Fibroblast of lung (primary cell): ENCODE data around the gene TNP2. TPM values are rescaled to one million over a fixed set of nuclear protein-coding genes. Genes with fewer than 3 reads are reported as not detected.
"Not testable (repeated sequence)": the region's sequence is repeated elsewhere in the genome, so short reads cannot be mapped to it uniquely, and the experiment has no call there.

Source experiments
- DNase-seq, 2 donors: peaks; one replicate each; pipeline versions ENCODE4 v3.0.0 to v3.0.0-alpha.2; 2010; ENCODE audit warnings: low read depth in 2 of 2
- H2AFZ ChIP-seq: 2 replicates; pipeline ENCODE4 v1.5.1; 2012; ENCODE audit warnings: low read length, control low read depth, inconsistent platforms
- H3K27ac ChIP-seq: 2 replicates; pipeline ENCODE4 v1.5.1; 2011; ENCODE audit warnings: low read length, control low read depth; ENCODE audit not compliant: insufficient read depth
- H3K27me3 ChIP-seq: 2 replicates; pipeline ENCODE4 v1.5.1; 2011; ENCODE audit warnings: mild to moderate bottlenecking, low read length; ENCODE audit not compliant: control insufficient read depth, insufficient read depth
- H3K36me3 ChIP-seq: 2 replicates; pipeline ENCODE4 v1.5.1; 2011; ENCODE audit warnings: low read length; ENCODE audit not compliant: control insufficient read depth, insufficient read depth
- H3K4me1 ChIP-seq: 2 replicates; pipeline ENCODE4 v1.5.1; 2011; ENCODE audit warnings: low read length; ENCODE audit not compliant: control insufficient read depth, insufficient read depth; ENCODE audit errors: extremely low read depth
- H3K4me2 ChIP-seq: 2 replicates; pipeline ENCODE4 v1.5.1; 2011; ENCODE audit warnings: low read length, control low read depth; ENCODE audit not compliant: insufficient read depth; ENCODE audit errors: extremely low read depth
- H3K4me3 ChIP-seq, 4 experiments: fragments of 200-600 bp in 1 of 4; sonication (generic) in 1 of 4; replicated peaks in 1 of 4; 2 replicates each; pipeline ENCODE4 v1.5.1; 2011 to 2016; ENCODE audit warnings: low read length in 4 of 4, low read depth in 3 of 4, mild to moderate bottlenecking in 3 of 4, control low read depth in 2 of 4, inconsistent platforms in 1 of 4, mixed read lengths in 1 of 4; ENCODE audit not compliant: insufficient read depth in 1 of 4; ENCODE audit errors: control extremely low read depth in 1 of 4
- H3K79me2 ChIP-seq: 2 replicates; pipeline ENCODE4 v1.5.1; 2012; ENCODE audit warnings: mild to moderate bottlenecking, low read length, inconsistent platforms; ENCODE audit not compliant: control insufficient read depth, insufficient read depth
- H3K9ac ChIP-seq: 2 replicates; pipeline ENCODE4 v1.5.1; 2011; ENCODE audit warnings: mild to moderate bottlenecking, low read length, control low read depth; ENCODE audit not compliant: insufficient read depth
- H3K9me3 ChIP-seq: 2 replicates; pipeline ENCODE4 v1.5.1; 2012; ENCODE audit warnings: low read depth, low read length; ENCODE audit not compliant: control insufficient read depth, insufficient read depth
- H4K20me1 ChIP-seq: 2 replicates; pipeline ENCODE4 v1.5.1; 2011; ENCODE audit warnings: low read length; ENCODE audit not compliant: control insufficient read depth, insufficient read depth; ENCODE audit errors: extremely low read depth
- EZH2 ChIP-seq: IDR thresholded peaks from 2 replicates; pipeline ENCODE4 v1.5.1; 2012; ENCODE audit warnings: low read length, control low read depth, mild to moderate bottlenecking; ENCODE audit errors: missing control alignments
- polyA plus RNA-seq, 2 donors: library from polyadenylated mRNA; depleted of rRNA in 1 of 2; stranded (reverse) in 1 of 2; unstranded in 1 of 2; fragments of >200 nt; gene quantifications; 2 replicates each; pipeline ENCODE4 v1.2.1, GENCODE V29; 2011 to 2012; ENCODE audit warnings: missing spikeins in 1 of 2
- total RNA-seq: library from RNA; depleted of rRNA; stranded (reverse); fragments of >200 nt; gene quantifications from 2 replicates; pipeline ENCODE4 v1.2.1, GENCODE V29; 2014
- TF ChIP-seq, protein P1 (sequence below), 2 donors: IDR thresholded peaks in 1 of 2; conservative IDR thresholded peaks in 1 of 2; 1 replicate in 1 of 2; 2 replicates in 1 of 2; pipeline ENCODE4 v1.5.1; 2011 to 2012; ENCODE audit warnings: low read length in 2 of 2, control low read depth in 1 of 2, inconsistent platforms in 1 of 2, low read depth in 1 of 2, mild to moderate bottlenecking in 1 of 2

The TNP2 gene
- total and polyA plus RNA-seq, 2 donors (not counting 1 experiment from before 2014, with no cell fraction given): not detected

DNA sequence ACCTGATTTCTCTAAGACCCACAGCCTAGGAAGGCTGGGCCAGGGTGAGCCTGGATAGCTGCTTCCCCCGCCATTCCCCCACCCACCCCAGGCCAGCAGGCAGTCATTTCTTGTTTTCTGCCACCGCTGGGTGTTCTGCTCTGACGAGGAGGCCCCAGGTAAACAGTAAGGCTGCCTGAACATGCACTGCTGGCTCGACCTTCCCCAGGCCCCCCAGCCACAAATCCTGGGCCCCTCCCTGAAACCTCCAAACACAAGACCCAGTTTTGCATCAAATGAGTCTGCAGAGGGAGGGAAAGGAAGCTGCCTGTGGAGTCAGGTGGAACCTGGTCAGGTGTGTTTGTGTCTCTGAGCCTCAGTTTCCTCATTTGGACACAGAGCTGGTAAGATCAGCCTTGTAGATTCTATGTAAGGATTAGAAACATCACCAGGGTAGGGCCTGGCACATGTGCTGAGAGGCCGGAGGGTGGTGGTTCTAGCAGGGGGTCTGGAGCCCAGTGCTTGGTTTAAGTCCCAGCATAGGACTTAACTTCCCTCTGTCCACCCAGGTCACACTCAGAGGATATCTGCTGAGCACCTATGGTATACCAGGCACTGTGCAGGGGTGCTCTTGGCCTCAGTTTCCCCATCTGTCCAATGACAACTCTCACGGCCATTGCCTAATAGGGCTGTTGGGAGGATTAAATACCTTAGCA lies 30.9 kb upstream of the TNP2 start:
- no peak overlapping the region for H3K4me2 ChIP-seq
- no peak for DNase-seq
- no peak overlapping the region for H3K4me3 ChIP-seq
- H3K27ac ChIP-seq: no peak overlapping the region
- H4K20me1 ChIP-seq: no peaks in the 10 kb centered on the region
- H3K4me1 ChIP-seq: peaks cover 5% of the 10 kb centered on the region
- no peaks in the 10 kb centered on the region for H3K27me3 ChIP-seq
- H3K36me3 ChIP-seq: no peaks in the 10 kb centered on the region
- no peaks in the 10 kb centered on the region for H3K79me2 ChIP-seq
- no peak overlapping the region for H3K9ac ChIP-seq
- no peaks in the 10 kb centered on the region for H3K9me3 ChIP-seq
- TF ChIP-seq, protein P1, sequence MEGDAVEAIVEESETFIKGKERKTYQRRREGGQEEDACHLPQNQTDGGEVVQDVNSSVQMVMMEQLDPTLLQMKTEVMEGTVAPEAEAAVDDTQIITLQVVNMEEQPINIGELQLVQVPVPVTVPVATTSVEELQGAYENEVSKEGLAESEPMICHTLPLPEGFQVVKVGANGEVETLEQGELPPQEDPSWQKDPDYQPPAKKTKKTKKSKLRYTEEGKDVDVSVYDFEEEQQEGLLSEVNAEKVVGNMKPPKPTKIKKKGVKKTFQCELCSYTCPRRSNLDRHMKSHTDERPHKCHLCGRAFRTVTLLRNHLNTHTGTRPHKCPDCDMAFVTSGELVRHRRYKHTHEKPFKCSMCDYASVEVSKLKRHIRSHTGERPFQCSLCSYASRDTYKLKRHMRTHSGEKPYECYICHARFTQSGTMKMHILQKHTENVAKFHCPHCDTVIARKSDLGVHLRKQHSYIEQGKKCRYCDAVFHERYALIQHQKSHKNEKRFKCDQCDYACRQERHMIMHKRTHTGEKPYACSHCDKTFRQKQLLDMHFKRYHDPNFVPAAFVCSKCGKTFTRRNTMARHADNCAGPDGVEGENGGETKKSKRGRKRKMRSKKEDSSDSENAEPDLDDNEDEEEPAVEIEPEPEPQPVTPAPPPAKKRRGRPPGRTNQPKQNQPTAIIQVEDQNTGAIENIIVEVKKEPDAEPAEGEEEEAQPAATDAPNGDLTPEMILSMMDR (conservative IDR thresholded peaks at IDR 0.05 in 1 of 2, IDR thresholded peaks at IDR 0.05 in 1 of 2; ENCODE audit: low read depth in 1 of 2, low read length in 2 of 2): no peak
- no peak for TF ChIP-seq EZH2
- H2AFZ ChIP-seq: no peak overlapping the region

DNA sequence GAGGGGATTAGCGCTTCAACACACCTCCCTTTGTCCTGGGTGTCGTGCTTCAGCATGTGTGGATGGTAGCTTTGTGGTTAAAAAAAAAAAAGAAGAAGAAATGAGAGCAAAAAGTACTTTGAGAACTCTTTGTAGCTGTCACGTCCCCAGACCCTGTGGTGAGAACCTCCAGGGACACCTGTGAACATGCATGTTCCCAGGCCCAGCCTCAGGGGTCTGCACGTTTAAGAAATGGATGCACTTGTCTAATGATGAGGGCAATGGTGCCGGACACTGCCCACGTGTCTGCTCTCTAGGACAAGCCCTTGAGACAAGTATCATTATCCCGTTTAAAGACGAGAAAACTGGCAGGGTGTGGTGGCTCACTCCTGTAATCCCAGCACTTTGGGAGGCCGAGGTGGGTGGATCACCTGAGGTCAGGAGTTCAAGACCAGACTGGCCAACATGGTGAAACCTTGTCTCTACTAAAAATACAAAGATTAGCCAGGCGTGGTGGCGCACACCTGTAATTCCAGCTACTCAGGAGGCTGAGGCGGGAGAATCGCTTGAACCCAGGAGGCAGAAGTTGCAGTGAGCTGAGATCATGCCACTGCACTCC lies 29.9 kb upstream of the TNP2 start:
- H3K9ac ChIP-seq, DNase-seq, H3K27me3 ChIP-seq, H2AFZ ChIP-seq, H3K79me2 ChIP-seq, H3K4me3 ChIP-seq, H3K27ac ChIP-seq, H3K4me2 ChIP-seq, H4K20me1 ChIP-seq, H3K4me1 ChIP-seq, H3K36me3 ChIP-seq, H3K9me3 ChIP-seq: not testable (repeated sequence)

DNA sequence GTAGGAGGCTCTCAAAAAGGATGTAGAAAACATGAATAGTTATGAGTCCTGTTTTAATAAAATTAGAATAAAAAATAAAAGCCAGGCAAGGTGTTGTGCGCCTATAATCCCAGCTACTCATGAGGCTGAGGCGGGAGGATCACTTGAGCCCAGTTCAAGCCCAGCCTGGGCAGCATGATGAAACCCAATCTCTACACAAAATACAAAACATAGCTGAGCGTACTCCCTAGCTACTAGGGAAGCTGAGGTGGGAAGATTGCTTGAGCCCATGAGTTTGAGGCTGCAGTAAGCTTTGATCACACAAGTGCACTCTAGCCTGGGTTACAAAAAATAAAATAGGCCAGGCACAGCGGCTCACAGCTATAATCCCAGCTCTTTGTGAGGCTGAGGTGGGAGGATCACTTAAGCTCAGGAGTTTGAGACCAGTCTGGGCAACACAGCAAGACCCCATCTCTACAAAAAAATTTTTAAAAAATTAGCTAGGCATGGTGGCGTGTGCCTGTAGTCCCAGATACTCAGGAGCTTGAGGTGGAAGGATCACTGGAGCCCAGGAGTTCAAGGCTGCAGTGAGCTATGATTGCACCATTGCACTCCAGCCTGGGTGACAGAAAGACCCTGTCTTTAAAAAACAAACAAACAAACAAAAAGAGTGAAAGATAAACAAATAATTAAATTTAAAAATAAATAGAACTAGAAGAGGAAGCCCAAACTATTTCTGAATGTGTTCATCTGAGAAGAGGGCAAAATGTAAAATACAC lies 29.2 kb upstream of the TNP2 start:
- Histone ChIP-seq H3K9me3 (no peaks in the 10 kb centered on the region), H3K4me2 (no peak overlapping the region), H3K9ac (no peak overlapping the region), H3K4me1 (peaks cover 5% of the 10 kb centered on the region), H3K27ac (no peak overlapping the region), H3K79me2 (no peaks in the 10 kb centered on the region), H3K27me3 (no peaks in the 10 kb centered on the region), H3K36me3 (no peaks in the 10 kb centered on the region), H3K4me3 (no peak overlapping the region), H2AFZ (no peak overlapping the region), H4K20me1 (no peaks in the 10 kb centered on the region)
- no peak for DNase-seq
- TF ChIP-seq EZH2: no peak
- TF ChIP-seq, protein P1 (conservative IDR thresholded peaks at IDR 0.05 in 1 of 2, IDR thresholded peaks at IDR 0.05 in 1 of 2; ENCODE audit: low read depth in 1 of 2, low read length in 2 of 2): no peak
